ENCODE data around the gene HSP90B1.
A peak's percentile ranks its signal among the peaks of the same experiment; 100 is the strongest.

Gene HSP90B1

GRCh38 chr12:103930034-103930786 is at the start of gene HSP90B1:
HSP90B1 (plus strand) TSS chr12:103930410; CDS start chr12:103930516, 106 bp downstream.
- peak; percentile 94 for FAIRE-seq

- FAIRE-seq, result peak; percentile 96
These were observed 48.9 kb upstream of the HSP90B1 start for GRCh38 chr12:103881261-103881660.

GRCh38 chr12:103882861-103883596 is 47.2 kb upstream of the HSP90B1 start:
- FAIRE-seq, result no peak

- FAIRE-seq, result no peak
These were observed 46.3 kb upstream of the HSP90B1 start for GRCh38 chr12:103883908-103884307.

- FAIRE-seq, result no peak
These were observed 45.9 kb upstream of the HSP90B1 start for GRCh38 chr12:103884316-103884715.

- FAIRE-seq, result no peak
These were observed 43.9 kb upstream of the HSP90B1 start for GRCh38 chr12:103886195-103886797.

GRCh38 chr12:103887738-103888137 is 42.5 kb upstream of the HSP90B1 start:
- FAIRE-seq, result no peak

- no peak for FAIRE-seq
These were observed 32.9 kb upstream of the HSP90B1 start for GRCh38 chr12:103897316-103897715.

- FAIRE-seq, result no peak
These were observed 28.6 kb upstream of the HSP90B1 start for GRCh38 chr12:103901518-103902173.

- FAIRE-seq, result no peak
These were observed 26.2 kb upstream of the HSP90B1 start for GRCh38 chr12:103903993-103904392.

- FAIRE-seq, result no peak
These were observed 24.4 kb upstream of the HSP90B1 start for GRCh38 chr12:103905730-103906349.

GRCh38 chr12:103908246-103908541 is 22.0 kb upstream of the HSP90B1 start:
- no peak for FAIRE-seq

- FAIRE-seq, result no peak
These were observed 21.3 kb upstream of the HSP90B1 start for GRCh38 chr12:103908877-103909276.

GRCh38 chr12:103909811-103910210 is 20.4 kb upstream of the HSP90B1 start:
- no peak for FAIRE-seq

GRCh38 chr12:103912069-103912468 is 18.1 kb upstream of the HSP90B1 start:
- no peak for FAIRE-seq

- FAIRE-seq, result no peak
These were observed 17.1 kb upstream of the HSP90B1 start for GRCh38 chr12:103913100-103913499.

GRCh38 chr12:103915306-103915705 is 14.9 kb upstream of the HSP90B1 start:
- FAIRE-seq, result no peak

- FAIRE-seq, result no peak
These were observed 12.3 kb upstream of the HSP90B1 start for GRCh38 chr12:103917873-103918272.

GRCh38 chr12:103924761-103925641 is 5.2 kb upstream of the HSP90B1 start:
- FAIRE-seq, result no peak

GRCh38 chr12:103928682-103929045 is 1.5 kb upstream of the HSP90B1 start:
- no peak for FAIRE-seq

GRCh38 chr12:103929046-103929783 is 995 bp upstream of the HSP90B1 start:
- peak; percentile 45 for FAIRE-seq

- FAIRE-seq, result no peak
These were observed 501 bp upstream of the HSP90B1 start for GRCh38 chr12:103929784-103930033.

Data from islet of Langerhans (tissue), 1 donor.